Panc1 (cell line): ENCODE data around the gene ZMYM2. TPM values are rescaled to one million over a fixed set of nuclear protein-coding genes. Genes with fewer than 3 reads are reported as not detected.

Experiments used
- ATAC-seq: fragments of 200-7000 bp; cut with Tn5 transposase; 2 replicates; pipeline ENCODE4 v1.9.1; 2020; ENCODE audit warnings: mild to moderate bottlenecking, moderate library complexity
- BruUV-seq: library from RNA; stranded (reverse); fragments of 400-500 nt; replicated peaks from 2 replicates; lab custom pipeline; 2021; lab: Mats Ljungman, UMichigan
- CTCF ChIA-PET: fragments of 300-600 bp; sonication (Branson Sonifier 250); formaldehyde crosslinking; loops from one replicate; lab custom pipeline; 2022; ENCODE audit warnings: antibody characterized with exemption; lab: Charles Lee
- POLR2A ChIA-PET: fragments of 300-600 bp; sonication (Branson Sonifier 250); formaldehyde crosslinking; loops from one replicate; lab custom pipeline; 2022; ENCODE audit warnings: antibody characterized with exemption; lab: Charles Lee
- DNase-seq: peaks from one replicate; pipeline ENCODE4 v3.0.0-alpha.2; 2010; ENCODE audit warnings: low read depth, low spot score
- H3K27ac ChIP-seq: 2 replicates; pipeline ENCODE4 v1.5.1; 2011; ENCODE audit warnings: mild to moderate bottlenecking, low read length, inconsistent platforms
- H3K27me3 ChIP-seq: fragments of 200-500 bp; sonication (Bioruptor generic); 2 replicates; pipeline ENCODE4 v1.6.0; 2014; ENCODE audit warnings: low read length, inconsistent platforms; ENCODE audit not compliant: control insufficient read depth, insufficient read depth
- H3K36me3 ChIP-seq: fragments of 200-500 bp; sonication (Bioruptor generic); 2 replicates; pipeline ENCODE4 v1.5.1; 2014; ENCODE audit warnings: inconsistent platforms, mild to moderate bottlenecking, low read length, moderate library complexity; ENCODE audit not compliant: control insufficient read depth, insufficient read depth
- H3K4me1 ChIP-seq: 2 replicates; pipeline ENCODE4 v1.5.1; 2011; ENCODE audit warnings: inconsistent platforms, mild to moderate bottlenecking, low read length, moderate library complexity; ENCODE audit not compliant: control insufficient read depth, insufficient read depth
- H3K4me3 ChIP-seq, 2 experiments: 2 replicates each; pipeline ENCODE4 v1.5.1; 2011 to 2012; ENCODE audit warnings: low read depth in 2 of 2, low read length in 2 of 2, mild to moderate bottlenecking in 2 of 2, inconsistent platforms in 1 of 2, moderate library complexity in 1 of 2
- H3K9me3 ChIP-seq: fragments of 200-500 bp; sonication (Bioruptor generic); 2 replicates; pipeline ENCODE4 v1.5.1; 2014; ENCODE audit warnings: low read depth, mild to moderate bottlenecking, inconsistent platforms, low read length, moderate library complexity; ENCODE audit not compliant: control insufficient read depth, insufficient read depth
- POLR2AphosphoS5 ChIP-seq: IDR thresholded peaks from 2 replicates; pipeline ENCODE4 v1.6.1; 2012; ENCODE audit warnings: mild to moderate bottlenecking, low read depth, low read length, moderate library complexity
- SIN3A ChIP-seq: IDR thresholded peaks from 2 replicates; pipeline ENCODE4 v1.6.1; 2012; ENCODE audit warnings: low read depth, mild to moderate bottlenecking, low read length, moderate library complexity, borderline replicate concordance; ENCODE audit not compliant: insufficient read depth
- TCF7L2 ChIP-seq: IDR thresholded peaks from 2 replicates; pipeline ENCODE4 v1.6.1; 2011; ENCODE audit warnings: mild to moderate bottlenecking, low read depth, low read length, inconsistent platforms
- in situ Hi-C: cut with HindIII; loops from 2 replicates; pipeline ENCODE4 v1.10.0; 2016; ENCODE audit warnings: low sequenced_read_pairs, low pct_unique_long_range_greater_than_20kb
- intact Hi-C: fragments of 100-400 bp; cut with micrococcal nuclease; formaldehyde crosslinking; loops from one replicate; pipeline ENCODE4 v1.10.0; 2022; ENCODE audit not compliant: unreplicated experiment
- total RNA-seq: library from RNA; stranded (reverse); gene quantifications from one replicate; pipeline ENCODE4 v1.2.1, GENCODE V29; 2021; ENCODE audit not compliant: unreplicated experiment
- TF ChIP-seq, protein P1 (sequence below): fragments of 450-650 bp; IDR thresholded peaks from 2 replicates; pipeline ENCODE4 v1.5.1; 2017; ENCODE audit warnings: mild to moderate bottlenecking
- TF ChIP-seq, protein P2 (sequence below), 2 experiments: IDR thresholded peaks; 2 replicates each; pipeline ENCODE4 v1.6.1; 2011 to 2012; ENCODE audit warnings: low read depth in 2 of 2, control low read depth in 1 of 2, low read length in 1 of 2, mild to moderate bottlenecking in 1 of 2, moderate library complexity in 1 of 2; ENCODE audit not compliant: insufficient read depth in 1 of 2

ZMYM2 gene
- total RNA-seq, 1 experiment from 2014 or later = 64.3 TPM

DNA sequence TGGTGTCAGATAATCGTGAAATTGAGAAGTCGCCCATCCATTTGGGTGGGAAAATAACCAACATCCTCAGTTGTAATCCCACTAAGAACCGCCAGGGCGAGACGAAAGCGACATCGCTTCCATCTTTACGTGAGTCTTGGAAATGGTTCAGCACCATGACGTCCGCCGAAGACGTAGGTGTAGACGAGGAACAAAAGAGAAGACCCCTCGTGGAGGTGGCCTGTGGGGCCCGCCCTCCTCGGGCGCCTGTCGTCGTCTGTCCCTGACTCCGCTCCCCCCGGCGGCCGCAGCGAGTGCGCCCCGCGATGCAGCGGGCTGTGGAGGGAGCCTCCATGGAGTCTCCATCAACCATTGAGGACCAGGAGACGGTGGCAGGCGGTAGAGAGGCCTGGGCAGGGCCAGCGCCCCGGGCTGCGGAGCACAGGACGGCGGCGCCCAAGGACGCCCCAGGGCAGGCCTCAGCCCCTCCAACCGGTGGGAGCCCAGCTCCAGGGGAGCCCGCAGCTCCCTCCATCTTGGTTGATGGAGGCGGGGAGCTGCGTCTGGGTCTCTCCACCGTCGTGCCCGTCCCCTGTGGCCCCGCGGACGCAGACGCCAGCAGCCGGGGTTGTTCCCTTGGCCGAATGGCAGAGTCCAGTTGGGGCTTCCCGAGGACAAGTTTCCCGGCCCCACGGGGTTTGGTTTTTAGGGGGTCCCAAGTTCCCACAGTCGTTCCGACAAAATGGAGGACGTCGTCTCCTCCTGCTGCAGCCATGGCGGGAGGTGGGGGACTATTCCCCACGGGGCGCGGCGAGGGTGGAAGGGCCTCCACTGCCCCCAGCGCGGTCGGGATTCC, 990 bp upstream of the ZMYM2 start:
- Histone ChIP-seq H3K4me3 (peak overlapping the region; percentile 48 to 51), H3K36me3 (peaks cover 11% of the 10 kb centered on the region), H3K27ac (peak overlapping the region; percentile 66), H3K9me3 (no peaks in the 10 kb centered on the region), H3K27me3 (no peaks in the 10 kb centered on the region), H3K4me1 (peaks cover 11% of the 10 kb centered on the region; the same call in 1 of the 2 replicates)
- in situ Hi-C loops (no loop called here), intact Hi-C loops (no loop called here)
- TF ChIP-seq, protein P1, sequence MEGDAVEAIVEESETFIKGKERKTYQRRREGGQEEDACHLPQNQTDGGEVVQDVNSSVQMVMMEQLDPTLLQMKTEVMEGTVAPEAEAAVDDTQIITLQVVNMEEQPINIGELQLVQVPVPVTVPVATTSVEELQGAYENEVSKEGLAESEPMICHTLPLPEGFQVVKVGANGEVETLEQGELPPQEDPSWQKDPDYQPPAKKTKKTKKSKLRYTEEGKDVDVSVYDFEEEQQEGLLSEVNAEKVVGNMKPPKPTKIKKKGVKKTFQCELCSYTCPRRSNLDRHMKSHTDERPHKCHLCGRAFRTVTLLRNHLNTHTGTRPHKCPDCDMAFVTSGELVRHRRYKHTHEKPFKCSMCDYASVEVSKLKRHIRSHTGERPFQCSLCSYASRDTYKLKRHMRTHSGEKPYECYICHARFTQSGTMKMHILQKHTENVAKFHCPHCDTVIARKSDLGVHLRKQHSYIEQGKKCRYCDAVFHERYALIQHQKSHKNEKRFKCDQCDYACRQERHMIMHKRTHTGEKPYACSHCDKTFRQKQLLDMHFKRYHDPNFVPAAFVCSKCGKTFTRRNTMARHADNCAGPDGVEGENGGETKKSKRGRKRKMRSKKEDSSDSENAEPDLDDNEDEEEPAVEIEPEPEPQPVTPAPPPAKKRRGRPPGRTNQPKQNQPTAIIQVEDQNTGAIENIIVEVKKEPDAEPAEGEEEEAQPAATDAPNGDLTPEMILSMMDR = peak; percentile 36
- no peak for TF ChIP-seq POLR2AphosphoS5
- ATAC-seq (no peak), DNase-seq (no peak)
- CTCF ChIA-PET = no interaction called here
- POLR2A ChIA-PET = no interaction called here
- BruUV-seq = TSS peak; percentile 87

DNA sequence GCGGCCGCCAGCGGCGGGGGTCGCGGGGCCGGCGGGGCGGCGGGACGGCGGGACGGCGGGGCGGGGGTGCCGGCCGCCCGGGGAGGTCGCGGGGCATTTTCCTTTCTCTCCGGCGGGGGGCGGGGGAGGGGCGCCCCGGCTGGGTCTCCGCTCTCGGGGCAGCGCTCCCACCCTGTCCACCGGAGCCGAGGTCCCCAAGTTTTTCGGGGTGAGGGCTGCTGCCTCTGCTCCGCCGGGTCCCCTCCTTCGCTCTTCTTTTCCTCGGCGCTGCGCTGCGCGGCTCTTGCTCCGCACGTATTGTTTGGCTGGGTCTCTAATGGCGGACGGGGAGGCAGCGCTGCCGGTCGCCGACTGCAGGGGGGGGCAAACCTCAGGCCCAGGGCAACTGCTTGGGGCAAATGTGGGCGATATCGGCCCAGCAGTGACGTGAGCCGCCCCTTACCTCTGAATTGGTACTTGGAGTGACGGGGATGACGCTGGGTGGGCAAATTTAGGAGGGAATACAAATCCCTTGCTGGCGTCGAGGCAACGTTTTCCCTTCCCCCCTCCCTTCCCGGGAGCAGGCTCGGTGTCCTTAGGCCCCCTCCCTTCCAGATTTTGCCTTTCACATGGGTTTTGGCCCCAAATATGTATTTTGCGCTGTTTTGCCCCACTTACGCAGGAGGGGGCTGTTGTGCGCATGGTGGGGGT, 759 bp downstream of the ZMYM2 start:
- in situ Hi-C loops (no loop called here), intact Hi-C loops (no loop called here)
- peak; percentile 44 for ATAC-seq

More for the DNA sequence above, 759 bp downstream of the ZMYM2 start:
- no peak for DNase-seq
- CTCF ChIA-PET = interaction anchor here (0.6 to 1.1 kb wide), 3 partner anchors 25 to 91 kb away, joined by 3 to 6 read pairs (median 3); no protein-coding TSS in a partner anchor
- Histone ChIP-seq H3K4me1 (peaks cover 11% of the 10 kb centered on the region; the same call in 1 of the 2 replicates), H3K27me3 (no peaks in the 10 kb centered on the region), H3K4me3 (peak overlapping the region; percentile 77 to 85), H3K27ac (peak overlapping the region; percentile 85), H3K36me3 (peaks cover 11% of the 10 kb centered on the region), H3K9me3 (no peaks in the 10 kb centered on the region)
- POLR2A ChIA-PET = interaction anchor here (0.6 kb wide), 1 partner anchor 1149 kb away, joined by 3 read pairs; no protein-coding TSS in a partner anchor
- no TSS peak for BruUV-seq
- TF ChIP-seq, protein P1 = no peak
- TF ChIP-seq TCF7L2 (no peak), POLR2AphosphoS5 (no peak), SIN3A (no peak)
- TF ChIP-seq, protein P2, sequence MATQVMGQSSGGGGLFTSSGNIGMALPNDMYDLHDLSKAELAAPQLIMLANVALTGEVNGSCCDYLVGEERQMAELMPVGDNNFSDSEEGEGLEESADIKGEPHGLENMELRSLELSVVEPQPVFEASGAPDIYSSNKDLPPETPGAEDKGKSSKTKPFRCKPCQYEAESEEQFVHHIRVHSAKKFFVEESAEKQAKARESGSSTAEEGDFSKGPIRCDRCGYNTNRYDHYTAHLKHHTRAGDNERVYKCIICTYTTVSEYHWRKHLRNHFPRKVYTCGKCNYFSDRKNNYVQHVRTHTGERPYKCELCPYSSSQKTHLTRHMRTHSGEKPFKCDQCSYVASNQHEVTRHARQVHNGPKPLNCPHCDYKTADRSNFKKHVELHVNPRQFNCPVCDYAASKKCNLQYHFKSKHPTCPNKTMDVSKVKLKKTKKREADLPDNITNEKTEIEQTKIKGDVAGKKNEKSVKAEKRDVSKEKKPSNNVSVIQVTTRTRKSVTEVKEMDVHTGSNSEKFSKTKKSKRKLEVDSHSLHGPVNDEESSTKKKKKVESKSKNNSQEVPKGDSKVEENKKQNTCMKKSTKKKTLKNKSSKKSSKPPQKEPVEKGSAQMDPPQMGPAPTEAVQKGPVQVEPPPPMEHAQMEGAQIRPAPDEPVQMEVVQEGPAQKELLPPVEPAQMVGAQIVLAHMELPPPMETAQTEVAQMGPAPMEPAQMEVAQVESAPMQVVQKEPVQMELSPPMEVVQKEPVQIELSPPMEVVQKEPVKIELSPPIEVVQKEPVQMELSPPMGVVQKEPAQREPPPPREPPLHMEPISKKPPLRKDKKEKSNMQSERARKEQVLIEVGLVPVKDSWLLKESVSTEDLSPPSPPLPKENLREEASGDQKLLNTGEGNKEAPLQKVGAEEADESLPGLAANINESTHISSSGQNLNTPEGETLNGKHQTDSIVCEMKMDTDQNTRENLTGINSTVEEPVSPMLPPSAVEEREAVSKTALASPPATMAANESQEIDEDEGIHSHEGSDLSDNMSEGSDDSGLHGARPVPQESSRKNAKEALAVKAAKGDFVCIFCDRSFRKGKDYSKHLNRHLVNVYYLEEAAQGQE (IDR thresholded peaks at IDR 0.05; ENCODE audit: insufficient read depth in 1 of 2, low read depth in 2 of 2, low read length in 1 of 2) = no peak
